Measurements from ENCODE around the gene MYOM1. TPM values are rescaled to one million over a fixed set of nuclear protein-coding genes. Genes with fewer than 3 reads are reported as not detected.
"Not testable (repeated sequence)": the region's sequence is repeated elsewhere in the genome, so short reads cannot be mapped to it uniquely, and the experiment has no call there.

Gene MYOM1
- total RNA-seq, 2 experiments from 2014 or later: 0.90 to 1.2 TPM

GRCh38 chr18:3083766-3084165 is 136.0 kb downstream of the MYOM1 start:
- POLR2A ChIA-PET: no interaction called here
- Mint-ChIP-seq H3K9me3 (no peaks in the 10 kb centered on the region), H3K27ac (no peak overlapping the region), H3K4me3 (no peak overlapping the region), H3K27me3 (no peaks in the 10 kb centered on the region), H3K4me1 (ENCODE audit: low read depth) (peaks cover 6% of the 10 kb centered on the region), H3K36me3 (no peaks in the 10 kb centered on the region)
- intact Hi-C loops (cut with micrococcal nuclease): no loop called here
- no peak for DNase-seq
- CTCF ChIA-PET: no interaction called here

GRCh38 chr18:3081584-3081991 is 138.2 kb downstream of the MYOM1 start:
- Mint-ChIP-seq H3K4me1 (ENCODE audit: low read depth) (no peaks in the 10 kb centered on the region), H3K4me3 (no peak overlapping the region), H3K27ac (no peak overlapping the region), H3K36me3 (no peaks in the 10 kb centered on the region), H3K9me3 (no peaks in the 10 kb centered on the region), H3K27me3 (no peaks in the 10 kb centered on the region)
- ChIA-PET CTCF (no interaction called here), POLR2A (no interaction called here)
- intact Hi-C loops (cut with micrococcal nuclease): no loop called here
- DNase-seq: no peak

GRCh38 chr18:3079653-3080052 is 140.1 kb downstream of the MYOM1 start:
- Mint-ChIP-seq H3K36me3 (no peaks in the 10 kb centered on the region), H3K27me3 (no peaks in the 10 kb centered on the region), H3K4me3 (no peak overlapping the region), H3K4me1 (ENCODE audit: low read depth) (no peaks in the 10 kb centered on the region), H3K27ac (no peak overlapping the region), H3K9me3 (no peaks in the 10 kb centered on the region)
- DNase-seq: no peak
- ChIA-PET CTCF (interaction anchor here (8.8 kb wide), 1 partner anchor 16 kb away, joined by 72 read pairs; no protein-coding TSS in a partner anchor), POLR2A (no interaction called here)
- intact Hi-C loops (cut with micrococcal nuclease): no loop called here

GRCh38 chr18:3075491-3075890 is 144.3 kb downstream of the MYOM1 start:
- CTCF ChIA-PET: interaction anchor here (1.9 to 8.8 kb wide), 2 partner anchors 12 to 170 kb away, joined by 7 to 72 read pairs; no protein-coding TSS in a partner anchor
- no peak overlapping the region for H3K27ac Mint-ChIP-seq
- H3K9me3 Mint-ChIP-seq: no peaks in the 10 kb centered on the region
- POLR2A ChIA-PET: no interaction called here
- H3K4me1 Mint-ChIP-seq (ENCODE audit: low read depth): no peaks in the 10 kb centered on the region
- no peak for DNase-seq
- no peak overlapping the region for H3K4me3 Mint-ChIP-seq
- no peaks in the 10 kb centered on the region for H3K27me3 Mint-ChIP-seq
- H3K36me3 Mint-ChIP-seq: no peaks in the 10 kb centered on the region
- intact Hi-C loops (cut with micrococcal nuclease): no loop called here

- POLR2A ChIA-PET: no interaction called here
- no peak for DNase-seq
- CTCF ChIA-PET: interaction anchor here (0.8 to 8.8 kb wide), 2 partner anchors 10 to 88 kb away, joined by 3 to 72 read pairs; no protein-coding TSS in a partner anchor
- intact Hi-C loops (cut with micrococcal nuclease): no loop called here
- peaks cover 11% of the 10 kb centered on the region for H3K4me1 Mint-ChIP-seq (ENCODE audit: low read depth)
- no peaks in the 10 kb centered on the region for H3K9me3 Mint-ChIP-seq
- H3K4me3 Mint-ChIP-seq: no peak overlapping the region
- H3K27me3 Mint-ChIP-seq: no peaks in the 10 kb centered on the region
- H3K36me3 Mint-ChIP-seq: no peaks in the 10 kb centered on the region
- no peak overlapping the region for H3K27ac Mint-ChIP-seq
Measured at GRCh38 chr18:3074087-3074486, 145.7 kb downstream of the MYOM1 start.

- H3K4me1 Mint-ChIP-seq (ENCODE audit: low read depth): peaks cover 16% of the 10 kb centered on the region
- DNase-seq; intact Hi-C loops (cut with micrococcal nuclease); H3K27ac Mint-ChIP-seq; POLR2A ChIA-PET; H3K9me3 Mint-ChIP-seq; H3K36me3 Mint-ChIP-seq; H3K27me3 Mint-ChIP-seq; H3K4me3 Mint-ChIP-seq: not testable (repeated sequence)
- CTCF ChIA-PET: interaction anchor here (1.9 to 8.8 kb wide), 2 partner anchors 9 to 56 kb away, joined by 6 to 72 read pairs; no protein-coding TSS in a partner anchor
Measured at GRCh38 chr18:3073353-3073752, 146.4 kb downstream of the MYOM1 start.

- peaks cover 31% of the 10 kb centered on the region for H3K4me1 Mint-ChIP-seq (ENCODE audit: low read depth)
- no peak for DNase-seq
- no peak overlapping the region for H3K27ac Mint-ChIP-seq
- no peaks in the 10 kb centered on the region for H3K36me3 Mint-ChIP-seq
- H3K4me3 Mint-ChIP-seq: no peak overlapping the region
- POLR2A ChIA-PET: interaction anchor here (1.2 kb wide), 1 partner anchor 9 kb away, joined by 3 read pairs; no protein-coding TSS in a partner anchor
- no peaks in the 10 kb centered on the region for H3K27me3 Mint-ChIP-seq
- no peaks in the 10 kb centered on the region for H3K9me3 Mint-ChIP-seq
- CTCF ChIA-PET: interaction anchor here (1.9 to 8.8 kb wide), 2 partner anchors 8 to 58 kb away, joined by 6 to 72 read pairs; no protein-coding TSS in a partner anchor
- intact Hi-C loops (cut with micrococcal nuclease): no loop called here
Measured at GRCh38 chr18:3071676-3072075, 148.1 kb downstream of the MYOM1 start.

- ChIA-PET POLR2A (interaction anchor here (0.7 kb wide), 1 partner anchor 87 kb away, joined by 4 read pairs; no protein-coding TSS in a partner anchor), CTCF (interaction anchor here (1.1 kb wide), 1 partner anchor 84 kb away, joined by 3 read pairs; no protein-coding TSS in a partner anchor)
- Mint-ChIP-seq H3K4me1 (ENCODE audit: low read depth) (peaks cover 34% of the 10 kb centered on the region), H3K27ac (peak overlapping the region; percentile 35), H3K9me3 (no peaks in the 10 kb centered on the region), H3K36me3 (no peaks in the 10 kb centered on the region), H3K27me3 (no peaks in the 10 kb centered on the region), H3K4me3 (no peak overlapping the region)
- intact Hi-C loops (cut with micrococcal nuclease): no loop called here
- DNase-seq: no peak
Measured at GRCh38 chr18:3069671-3070433, 149.9 kb downstream of the MYOM1 start.

GRCh38 chr18:3067722-3068121 is 152.0 kb downstream of the MYOM1 start:
- H3K27ac Mint-ChIP-seq: no peak overlapping the region
- CTCF ChIA-PET: interaction anchor here (1.0 kb wide), 1 partner anchor 28 kb away, joined by 3 read pairs; no protein-coding TSS in a partner anchor
- no peaks in the 10 kb centered on the region for H3K27me3 Mint-ChIP-seq

GRCh38 chr18:3067165-3067661 is 152.6 kb downstream of the MYOM1 start:
- Mint-ChIP-seq H3K27me3 (no peaks in the 10 kb centered on the region), H3K36me3 (no peaks in the 10 kb centered on the region), H3K4me1 (ENCODE audit: low read depth) (peaks cover 48% of the 10 kb centered on the region), H3K9me3 (no peaks in the 10 kb centered on the region), H3K4me3 (peak overlapping the region; percentile 31), H3K27ac (no peak overlapping the region)
- no peak for DNase-seq
- intact Hi-C loops (cut with micrococcal nuclease): no loop called here
- ChIA-PET CTCF (no interaction called here), POLR2A (no interaction called here)

More at GRCh38 chr18:3067722-3068121, 152.0 kb downstream of the MYOM1 start:
- POLR2A ChIA-PET: no interaction called here
- no peak for DNase-seq
- intact Hi-C loops (cut with micrococcal nuclease): no loop called here
- H3K4me1 Mint-ChIP-seq (ENCODE audit: low read depth): peaks cover 42% of the 10 kb centered on the region
- peak overlapping the region; percentile 31 for H3K4me3 Mint-ChIP-seq
- H3K9me3 Mint-ChIP-seq: no peaks in the 10 kb centered on the region
- H3K36me3 Mint-ChIP-seq: no peaks in the 10 kb centered on the region

- intact Hi-C loops (cut with micrococcal nuclease): no loop called here
- H3K27ac Mint-ChIP-seq: no peak overlapping the region
- no peak overlapping the region for H3K4me3 Mint-ChIP-seq
- H3K9me3 Mint-ChIP-seq: no peaks in the 10 kb centered on the region
- POLR2A ChIA-PET: no interaction called here
- DNase-seq: no peak
- no peaks in the 10 kb centered on the region for H3K27me3 Mint-ChIP-seq
- peaks cover 54% of the 10 kb centered on the region for H3K4me1 Mint-ChIP-seq (ENCODE audit: low read depth)
- CTCF ChIA-PET: interaction anchor here (0.8 to 6.0 kb wide), 3 partner anchors 9 to 73 kb away, joined by 3 to 72 read pairs (median 11); no protein-coding TSS in a partner anchor
- no peaks in the 10 kb centered on the region for H3K36me3 Mint-ChIP-seq
Measured at GRCh38 chr18:3066341-3067110, 153.2 kb downstream of the MYOM1 start.

GRCh38 chr18:3063766-3064165 is 156.0 kb downstream of the MYOM1 start:
- not testable (repeated sequence) for DNase-seq, H3K36me3 Mint-ChIP-seq, H3K4me3 Mint-ChIP-seq, H3K27me3 Mint-ChIP-seq, H3K27ac Mint-ChIP-seq, H3K9me3 Mint-ChIP-seq
- intact Hi-C loops (cut with micrococcal nuclease): loop anchor here (2.0 to 5.0 kb wide), 5 partner anchors 69 to 534 kb away; partner anchors contain the start of gene SMCHD1
- ChIA-PET POLR2A (interaction anchor here (1.1 to 4.5 kb wide), 3 partner anchors 52 to 182 kb away, joined by 3 to 31 read pairs (median 3); no protein-coding TSS in a partner anchor), CTCF (interaction anchor here (0.7 to 6.0 kb wide), 23 partner anchors 9 to 183 kb away, joined by 3 to 102 read pairs (median 14); partner anchors contain the start of genes LPIN2 and MYL12A)
- H3K4me1 Mint-ChIP-seq (ENCODE audit: low read depth): peaks cover 65% of the 10 kb centered on the region

Measured in activated CD4-positive, alpha-beta memory T cell treated with anti-CD3 and anti-CD28 coated beads for 36 hours (primary cell).